Activated CD8-positive, alpha-beta T cell treated with anti-CD3 and anti-CD28 coated beads for 36 hours (primary cell): Measurements from ENCODE around the gene IFNGR1. TPM values are rescaled to one million over a fixed set of nuclear protein-coding genes. Genes with fewer than 3 reads are reported as not detected.

Experiments
- ATAC-seq: fragments of 200-7000 bp; cut with Tn5 transposase; one replicate; pipeline ENCODE4 v1.10.0; 2021; ENCODE audit warnings: mild to moderate bottlenecking, moderate library complexity
- CTCF ChIA-PET: fragments of 350-600 bp; sonication (Branson Sonifier 250); formaldehyde crosslinking; loops from one replicate; lab custom pipeline; 2021; ENCODE audit warnings: antibody characterized with exemption; lab: Charles Lee
- POLR2A ChIA-PET: fragments of 350-600 bp; sonication (Branson Sonifier 250); formaldehyde crosslinking; loops from one replicate; lab custom pipeline; 2021; ENCODE audit warnings: antibody characterized with exemption; lab: Charles Lee
- DNase-seq: peaks from one replicate; pipeline ENCODE4 v3.0.0-alpha.2; 2020
- H3K27ac Mint-ChIP-seq: one replicate; pipeline ENCODE4 v1.8.0; 2021; ENCODE audit warnings: mild to moderate bottlenecking, mixed read lengths
- H3K27me3 Mint-ChIP-seq: one replicate; pipeline ENCODE4 v1.8.0; 2021; ENCODE audit warnings: mixed read lengths
- H3K36me3 Mint-ChIP-seq: one replicate; pipeline ENCODE4 v1.8.0; 2021; ENCODE audit warnings: low read depth, mixed read lengths
- H3K4me1 Mint-ChIP-seq: one replicate; pipeline ENCODE4 v1.8.0; 2021; ENCODE audit warnings: low read depth, mixed read lengths
- H3K4me3 Mint-ChIP-seq: one replicate; pipeline ENCODE4 v1.8.0; 2021; ENCODE audit warnings: mild to moderate bottlenecking, moderate library complexity, mixed read lengths
- H3K9me3 Mint-ChIP-seq: one replicate; pipeline ENCODE4 v1.8.0; 2021; ENCODE audit warnings: mixed read lengths
- intact Hi-C: fragments of 100-400 bp; cut with micrococcal nuclease; formaldehyde crosslinking; loops from one replicate; pipeline ENCODE4 v1.10.0; 2022
- total RNA-seq, 2 experiments: library from RNA; stranded (reverse); gene quantifications; one replicate each; pipeline ENCODE4 v1.2.3, GENCODE V29; 2021
- TF ChIP-seq, protein P1 (sequence below): fragments of 200-600 bp; IDR thresholded peaks from one replicate; pipeline ENCODE4 v1.8.0; 2022; ENCODE audit warnings: antibody characterized with exemption, mild to moderate bottlenecking

IFNGR1 gene
- total RNA-seq, 2 experiments from 2014 or later: 25.6 to 26.8 TPM

DNA sequence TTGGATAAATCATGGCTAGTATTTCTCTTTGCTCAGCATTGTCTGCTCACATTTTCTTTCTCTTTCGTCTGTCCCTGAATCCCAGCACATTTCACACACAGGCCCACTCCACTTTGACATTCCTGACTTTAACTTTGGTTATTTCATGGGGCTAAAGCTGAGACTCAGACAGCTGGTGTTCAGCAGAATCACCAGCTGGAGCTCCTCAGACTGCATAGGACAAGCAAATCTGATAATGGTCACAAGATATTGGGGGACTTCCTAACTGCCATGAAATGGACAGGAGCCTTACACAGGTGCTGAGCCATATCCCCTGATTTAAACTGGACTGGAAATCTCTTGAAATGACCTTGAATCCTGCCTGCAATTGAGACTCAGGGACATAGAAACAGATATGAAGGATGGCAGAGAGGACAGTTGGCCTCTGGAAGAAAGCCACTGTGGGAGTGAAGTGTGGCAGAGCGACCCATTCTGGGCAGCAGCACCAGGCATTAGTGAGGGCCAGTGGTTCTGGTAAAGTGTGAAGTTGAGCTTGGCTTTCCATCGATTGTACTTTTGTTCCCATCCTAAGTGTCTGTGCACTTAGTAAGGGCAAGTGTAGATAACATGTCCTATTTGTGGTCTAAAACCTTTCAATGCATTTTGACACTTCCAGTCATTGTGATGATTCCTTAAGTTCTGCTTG, 10.0 kb upstream of the IFNGR1 start:
- Mint-ChIP-seq H3K27ac (no peak overlapping the region), H3K4me1 (peaks cover 61% of the 10 kb centered on the region), H3K4me3 (no peak overlapping the region), H3K9me3 (no peaks in the 10 kb centered on the region), H3K36me3 (no peaks in the 10 kb centered on the region), H3K27me3 (peaks cover 9% of the 10 kb centered on the region)
- intact Hi-C loops: loop anchor here (5.0 kb wide), 1 partner anchor 72 kb away; no protein-coding TSS in a partner anchor
- ATAC-seq (no peak), DNase-seq (no peak)
- TF ChIP-seq, protein P1, sequence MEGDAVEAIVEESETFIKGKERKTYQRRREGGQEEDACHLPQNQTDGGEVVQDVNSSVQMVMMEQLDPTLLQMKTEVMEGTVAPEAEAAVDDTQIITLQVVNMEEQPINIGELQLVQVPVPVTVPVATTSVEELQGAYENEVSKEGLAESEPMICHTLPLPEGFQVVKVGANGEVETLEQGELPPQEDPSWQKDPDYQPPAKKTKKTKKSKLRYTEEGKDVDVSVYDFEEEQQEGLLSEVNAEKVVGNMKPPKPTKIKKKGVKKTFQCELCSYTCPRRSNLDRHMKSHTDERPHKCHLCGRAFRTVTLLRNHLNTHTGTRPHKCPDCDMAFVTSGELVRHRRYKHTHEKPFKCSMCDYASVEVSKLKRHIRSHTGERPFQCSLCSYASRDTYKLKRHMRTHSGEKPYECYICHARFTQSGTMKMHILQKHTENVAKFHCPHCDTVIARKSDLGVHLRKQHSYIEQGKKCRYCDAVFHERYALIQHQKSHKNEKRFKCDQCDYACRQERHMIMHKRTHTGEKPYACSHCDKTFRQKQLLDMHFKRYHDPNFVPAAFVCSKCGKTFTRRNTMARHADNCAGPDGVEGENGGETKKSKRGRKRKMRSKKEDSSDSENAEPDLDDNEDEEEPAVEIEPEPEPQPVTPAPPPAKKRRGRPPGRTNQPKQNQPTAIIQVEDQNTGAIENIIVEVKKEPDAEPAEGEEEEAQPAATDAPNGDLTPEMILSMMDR: no peak
- ChIA-PET CTCF (no interaction called here), POLR2A (no interaction called here)

DNA sequence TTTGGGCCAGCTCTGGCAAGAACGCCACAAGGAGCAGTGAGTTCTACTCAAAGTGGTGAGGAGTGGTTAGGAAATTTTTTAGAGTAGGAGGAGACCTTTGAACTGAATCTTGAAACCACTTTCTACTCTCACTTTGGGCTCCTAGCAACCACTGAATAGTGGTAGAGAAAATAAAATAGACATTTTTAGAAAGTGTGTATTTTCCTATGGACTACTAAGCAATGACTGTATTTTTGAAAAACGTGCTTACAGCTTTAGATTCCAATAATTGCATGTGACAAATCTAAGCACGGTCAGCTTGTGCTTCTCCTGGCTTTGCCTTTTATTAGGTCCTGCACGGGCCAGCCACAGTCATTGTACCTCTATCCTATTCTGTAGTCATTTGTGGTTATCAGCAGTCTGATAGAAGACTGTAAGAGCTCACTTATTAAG, 8.7 kb upstream of the IFNGR1 start:
- peaks cover 9% of the 10 kb centered on the region for H3K27me3 Mint-ChIP-seq
- no peaks in the 10 kb centered on the region for H3K9me3 Mint-ChIP-seq
- DNase-seq (no peak), ATAC-seq (peak; percentile 50)
- H3K4me3 Mint-ChIP-seq: no peak overlapping the region
- intact Hi-C loops: loop anchor here (5.0 kb wide), 1 partner anchor 71 kb away; no protein-coding TSS in a partner anchor
- H3K27ac Mint-ChIP-seq: no peak overlapping the region
- ChIA-PET POLR2A (interaction anchor here (1.2 kb wide), 1 partner anchor 10 kb away, joined by 3 read pairs; no protein-coding TSS in a partner anchor), CTCF (interaction anchor here (1.0 kb wide), 1 partner anchor 86 kb away, joined by 3 read pairs; no protein-coding TSS in a partner anchor)
- no peaks in the 10 kb centered on the region for H3K36me3 Mint-ChIP-seq
- peaks cover 60% of the 10 kb centered on the region for H3K4me1 Mint-ChIP-seq
- TF ChIP-seq, protein P1: no peak

DNA sequence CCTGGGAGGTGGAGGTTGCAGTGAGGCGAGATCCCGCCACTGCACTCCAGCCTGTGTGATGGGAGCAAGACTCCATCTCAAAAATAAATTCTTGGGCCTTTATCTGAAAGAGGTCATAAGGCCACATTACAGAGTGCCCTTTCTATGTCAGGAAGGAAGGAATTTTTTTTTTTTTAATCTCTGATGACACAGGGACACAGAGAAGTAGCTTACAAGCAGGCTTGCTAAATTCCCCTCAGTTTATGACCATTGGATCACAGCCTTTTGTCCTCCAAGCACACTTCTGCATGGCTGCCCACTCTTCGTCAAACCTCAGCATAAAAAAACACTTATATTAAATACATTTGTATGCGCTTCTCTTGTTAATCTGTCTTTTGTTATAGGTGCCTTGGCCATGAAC, 7.5 kb upstream of the IFNGR1 start:
- peaks cover 50% of the 10 kb centered on the region for H3K4me1 Mint-ChIP-seq
- TF ChIP-seq, protein P1: no peak
- no peak for ATAC-seq

DNA sequence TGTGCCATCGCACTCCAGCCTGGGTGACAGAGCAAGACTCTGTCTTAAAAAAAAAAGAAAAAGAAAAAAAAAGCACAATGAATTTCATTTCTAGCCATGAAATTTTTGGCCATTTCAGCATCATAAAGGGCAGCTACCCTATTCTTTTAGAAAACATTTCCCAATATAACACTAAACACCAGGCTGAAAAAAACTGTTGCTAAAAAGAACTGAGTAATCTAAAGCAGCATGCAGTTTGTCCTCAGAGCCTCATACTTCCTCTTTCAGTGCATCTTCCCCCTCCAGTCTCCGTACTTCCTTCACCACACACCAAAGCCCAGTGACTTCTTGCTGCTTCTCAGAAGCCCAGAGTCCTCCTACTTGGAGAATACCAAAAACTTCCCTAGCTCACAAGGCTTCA, 5.6 kb upstream of the IFNGR1 start:
- DNase-seq: peak; percentile 9
- CTCF ChIA-PET: interaction anchor here (1.1 to 1.6 kb wide), 2 partner anchors 9 to 131 kb away, joined by 3 read pairs; no protein-coding TSS in a partner anchor
- no peaks in the 10 kb centered on the region for H3K36me3 Mint-ChIP-seq
- peak; percentile 25 for ATAC-seq
- POLR2A ChIA-PET: no interaction called here
- H3K4me3 Mint-ChIP-seq: no peak overlapping the region
- intact Hi-C loops: loop anchor here (5.0 kb wide), 1 partner anchor 67 kb away; no protein-coding TSS in a partner anchor
- TF ChIP-seq, protein P1: no peak
- peaks cover 6% of the 10 kb centered on the region for H3K27me3 Mint-ChIP-seq
- no peaks in the 10 kb centered on the region for H3K9me3 Mint-ChIP-seq
- peaks cover 39% of the 10 kb centered on the region for H3K4me1 Mint-ChIP-seq
- H3K27ac Mint-ChIP-seq: no peak overlapping the region

More for the DNA sequence above, 7.5 kb upstream of the IFNGR1 start:
- Mint-ChIP-seq H3K27ac (no peak overlapping the region), H3K4me3 (no peak overlapping the region), H3K36me3 (no peaks in the 10 kb centered on the region), H3K9me3 (no peaks in the 10 kb centered on the region), H3K27me3 (peaks cover 9% of the 10 kb centered on the region)
- no peak for DNase-seq
- ChIA-PET POLR2A (no interaction called here), CTCF (no interaction called here)
- intact Hi-C loops: loop anchor here (5.0 kb wide), 1 partner anchor 69 kb away; no protein-coding TSS in a partner anchor
